ENCODE data around the gene VSTM2B. TPM values are rescaled to one million over a fixed set of nuclear protein-coding genes. Genes with fewer than 3 reads are reported as not detected.

The VSTM2B gene
- total and polyA plus RNA-seq, 4 donors: not detected

GRCh38 chr19:29564574-29565005 is 38.8 kb downstream of the VSTM2B start:
- Histone ChIP-seq H3K4me1 (ENCODE audit: control insufficient read depth in 4 of 4, insufficient read depth in 4 of 4, low read length in 3 of 4) (no peaks in the 10 kb centered on the region), H3K36me3 (ENCODE audit: control insufficient read depth in 4 of 4, insufficient read depth in 3 of 4, low read depth in 1 of 4, low read length in 3 of 4) (no peaks in the 10 kb centered on the region), H3K27me3 (ENCODE audit: control insufficient read depth in 4 of 4, insufficient read depth in 4 of 4, low read length in 3 of 4) (peaks cover 0 to 2% (median 0%) of the 10 kb centered on the region in 4 donors), H3K9ac (ENCODE audit: low read depth in 1 of 2, low read length in 2 of 2) (no peak overlapping the region), H3K27ac (ENCODE audit: low read depth in 1 of 2, low read length in 2 of 2) (no peak overlapping the region), H3K9me3 (ENCODE audit: control insufficient read depth in 4 of 4, low read length in 3 of 4) (peaks cover 0 to 6% (median 2%) of the 10 kb centered on the region in 4 donors), H3K4me3 (ENCODE audit: low read depth in 1 of 3, low read length in 3 of 3) (no peak overlapping the region)
- TF ChIP-seq HNF4A (conservative IDR thresholded peaks at IDR 0.05) (no peak), EGR1 (IDR thresholded peaks at IDR 0.05; ENCODE audit: low read depth in 2 of 2) (no peak)
- WGBS: 39% methylated on average over 11 of the region's 11 CpGs
- no peak for DNase-seq (ENCODE audit: low spot score)

DNA sequence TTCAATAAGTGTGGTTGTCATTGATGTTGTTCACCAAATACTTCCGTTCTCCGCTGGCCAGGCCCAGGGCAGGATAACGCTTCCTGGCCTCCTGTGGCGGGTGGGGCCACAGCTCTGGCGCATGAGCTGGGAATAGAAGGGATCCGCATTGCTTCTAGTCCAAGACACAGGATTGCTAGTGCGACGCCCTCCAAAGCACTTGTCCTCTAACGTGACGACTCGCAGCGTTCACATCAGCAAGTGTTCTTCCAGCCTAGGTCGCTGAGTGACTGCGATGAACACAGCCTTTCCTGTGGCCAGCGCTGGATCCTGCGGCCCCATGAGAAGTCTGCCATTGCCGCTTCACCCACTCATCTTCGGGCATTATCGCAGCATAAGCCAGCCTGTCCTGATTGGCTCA is 39.4 kb downstream of the VSTM2B start:
- H3K27me3 ChIP-seq (ENCODE audit: control insufficient read depth in 4 of 4, insufficient read depth in 4 of 4, low read length in 3 of 4): peaks cover 0 to 2% (median 0%) of the 10 kb centered on the region in 4 donors

More for the DNA sequence above, 39.4 kb downstream of the VSTM2B start:
- Histone ChIP-seq H3K4me3 (ENCODE audit: low read depth in 1 of 3, low read length in 3 of 3) (no peak overlapping the region), H3K36me3 (ENCODE audit: control insufficient read depth in 4 of 4, insufficient read depth in 3 of 4, low read depth in 1 of 4, low read length in 3 of 4) (no peaks in the 10 kb centered on the region), H3K27ac (ENCODE audit: low read depth in 1 of 2, low read length in 2 of 2) (no peak overlapping the region), H3K9me3 (ENCODE audit: control insufficient read depth in 4 of 4, low read length in 3 of 4) (peaks cover 0 to 3% (median under 1%) of the 10 kb centered on the region in 4 donors), H3K9ac (ENCODE audit: low read depth in 1 of 2, low read length in 2 of 2) (no peak overlapping the region), H3K4me1 (ENCODE audit: control insufficient read depth in 4 of 4, insufficient read depth in 4 of 4, low read length in 3 of 4) (no peaks in the 10 kb centered on the region)
- TF ChIP-seq SP1 (IDR thresholded peaks at IDR 0.05) (no peak), JUND (IDR thresholded peaks at IDR 0.05) (no peak), GABPA (IDR thresholded peaks at IDR 0.05 in 1 of 2, conservative IDR thresholded peaks at IDR 0.05 in 1 of 2) (no peak), TAF1 (conservative IDR thresholded peaks at IDR 0.05) (no peak), YY1 (IDR thresholded peaks at IDR 0.05) (no peak), NR2F2 (IDR thresholded peaks at IDR 0.05) (no peak), FOXA1 (IDR thresholded peaks at IDR 0.05) (no peak), RAD21 (IDR thresholded peaks at IDR 0.05) (no peak), ZBTB33 (IDR thresholded peaks at IDR 0.05) (no peak), FOXA2 (IDR thresholded peaks at IDR 0.05) (no peak)
- TF ChIP-seq, protein P1, sequence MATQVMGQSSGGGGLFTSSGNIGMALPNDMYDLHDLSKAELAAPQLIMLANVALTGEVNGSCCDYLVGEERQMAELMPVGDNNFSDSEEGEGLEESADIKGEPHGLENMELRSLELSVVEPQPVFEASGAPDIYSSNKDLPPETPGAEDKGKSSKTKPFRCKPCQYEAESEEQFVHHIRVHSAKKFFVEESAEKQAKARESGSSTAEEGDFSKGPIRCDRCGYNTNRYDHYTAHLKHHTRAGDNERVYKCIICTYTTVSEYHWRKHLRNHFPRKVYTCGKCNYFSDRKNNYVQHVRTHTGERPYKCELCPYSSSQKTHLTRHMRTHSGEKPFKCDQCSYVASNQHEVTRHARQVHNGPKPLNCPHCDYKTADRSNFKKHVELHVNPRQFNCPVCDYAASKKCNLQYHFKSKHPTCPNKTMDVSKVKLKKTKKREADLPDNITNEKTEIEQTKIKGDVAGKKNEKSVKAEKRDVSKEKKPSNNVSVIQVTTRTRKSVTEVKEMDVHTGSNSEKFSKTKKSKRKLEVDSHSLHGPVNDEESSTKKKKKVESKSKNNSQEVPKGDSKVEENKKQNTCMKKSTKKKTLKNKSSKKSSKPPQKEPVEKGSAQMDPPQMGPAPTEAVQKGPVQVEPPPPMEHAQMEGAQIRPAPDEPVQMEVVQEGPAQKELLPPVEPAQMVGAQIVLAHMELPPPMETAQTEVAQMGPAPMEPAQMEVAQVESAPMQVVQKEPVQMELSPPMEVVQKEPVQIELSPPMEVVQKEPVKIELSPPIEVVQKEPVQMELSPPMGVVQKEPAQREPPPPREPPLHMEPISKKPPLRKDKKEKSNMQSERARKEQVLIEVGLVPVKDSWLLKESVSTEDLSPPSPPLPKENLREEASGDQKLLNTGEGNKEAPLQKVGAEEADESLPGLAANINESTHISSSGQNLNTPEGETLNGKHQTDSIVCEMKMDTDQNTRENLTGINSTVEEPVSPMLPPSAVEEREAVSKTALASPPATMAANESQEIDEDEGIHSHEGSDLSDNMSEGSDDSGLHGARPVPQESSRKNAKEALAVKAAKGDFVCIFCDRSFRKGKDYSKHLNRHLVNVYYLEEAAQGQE (IDR thresholded peaks at IDR 0.05): no peak
- TF ChIP-seq, protein P2, sequence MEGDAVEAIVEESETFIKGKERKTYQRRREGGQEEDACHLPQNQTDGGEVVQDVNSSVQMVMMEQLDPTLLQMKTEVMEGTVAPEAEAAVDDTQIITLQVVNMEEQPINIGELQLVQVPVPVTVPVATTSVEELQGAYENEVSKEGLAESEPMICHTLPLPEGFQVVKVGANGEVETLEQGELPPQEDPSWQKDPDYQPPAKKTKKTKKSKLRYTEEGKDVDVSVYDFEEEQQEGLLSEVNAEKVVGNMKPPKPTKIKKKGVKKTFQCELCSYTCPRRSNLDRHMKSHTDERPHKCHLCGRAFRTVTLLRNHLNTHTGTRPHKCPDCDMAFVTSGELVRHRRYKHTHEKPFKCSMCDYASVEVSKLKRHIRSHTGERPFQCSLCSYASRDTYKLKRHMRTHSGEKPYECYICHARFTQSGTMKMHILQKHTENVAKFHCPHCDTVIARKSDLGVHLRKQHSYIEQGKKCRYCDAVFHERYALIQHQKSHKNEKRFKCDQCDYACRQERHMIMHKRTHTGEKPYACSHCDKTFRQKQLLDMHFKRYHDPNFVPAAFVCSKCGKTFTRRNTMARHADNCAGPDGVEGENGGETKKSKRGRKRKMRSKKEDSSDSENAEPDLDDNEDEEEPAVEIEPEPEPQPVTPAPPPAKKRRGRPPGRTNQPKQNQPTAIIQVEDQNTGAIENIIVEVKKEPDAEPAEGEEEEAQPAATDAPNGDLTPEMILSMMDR (IDR thresholded peaks at IDR 0.05; ENCODE audit: low read depth, low read length, missing input control): no peak
- 79% methylated on average over 19 of the region's 19 CpGs for WGBS
- no peak for DNase-seq (ENCODE audit: low spot score)
